ENCODE data around the gene SRR.
A peak's percentile ranks its signal among the peaks of the same experiment; 100 is the strongest.
"Not testable (repeated sequence)": the region's sequence is repeated elsewhere in the genome, so short reads cannot be mapped to it uniquely, and the experiment has no call there.

SRR gene

GRCh38 chr17:2303204-2304188, at the start of gene SRR, which contains the start of gene SMG6:
TSS of gene SRR (plus strand) at chr17:2303950. CDS start at chr17:2315561, 11,611 bp downstream.
TSS of gene SMG6 (minus strand) at chr17:2303785. CDS start at chr17:2303720, 65 bp downstream.
- H2AFZ ChIP-seq (ENCODE audit: low read depth, low read length, severe bottlenecking), result peak within 1 kb of the TSS; percentile 72
- peak within 1 kb of the TSS; percentile 92 for H3K4me3 ChIP-seq (ENCODE audit: insufficient read depth, low read length, poor library complexity, severe bottlenecking)
- H3K27ac ChIP-seq (ENCODE audit: low read depth, low read length), result peak within 1 kb of the TSS; percentile 62

GRCh38 chr17:2258830-2259229, 44.9 kb upstream of the SRR start:
- H2AFZ ChIP-seq (ENCODE audit: low read depth, low read length, severe bottlenecking); H3K4me2 ChIP-seq (ENCODE audit: low read depth, low read length, poor library complexity, severe bottlenecking); H3K9ac ChIP-seq (ENCODE audit: low read length); H3F3A ChIP-seq (ENCODE audit: insufficient read depth); H3K79me2 ChIP-seq (ENCODE audit: insufficient read depth, low read length); H4K20me1 ChIP-seq (ENCODE audit: low read depth, low read length); H3K4me3 ChIP-seq (ENCODE audit: insufficient read depth, low read length, poor library complexity, severe bottlenecking); H3K9me3 ChIP-seq (ENCODE audit: insufficient read depth, low read length); H3K36me3 ChIP-seq (ENCODE audit: low read length); H3K27me3 ChIP-seq (ENCODE audit: low read length); H3K9me2 ChIP-seq (replicated peaks; ENCODE audit: insufficient read depth, low read length); H3K27ac ChIP-seq (ENCODE audit: low read depth, low read length): not testable (repeated sequence)

More at GRCh38 chr17:2303204-2304188, at the start of gene SRR, which contains the start of gene SMG6:
- Histone ChIP-seq H3K4me2 (ENCODE audit: low read depth, low read length, poor library complexity, severe bottlenecking) (peak within 1 kb of the TSS; percentile 82), H3K79me2 (ENCODE audit: insufficient read depth, low read length) (peaks cover 33% of the 10 kb centered on the region), H3K36me3 (ENCODE audit: low read length) (no peaks in the 10 kb centered on the region), H3K9me3 (ENCODE audit: insufficient read depth, low read length) (no peaks in the 10 kb centered on the region), H3K9ac (ENCODE audit: low read length) (peak within 1 kb of the TSS; percentile 90), H3K27me3 (ENCODE audit: low read length) (no peaks in the 10 kb centered on the region), H4K20me1 (ENCODE audit: low read depth, low read length) (no peaks in the 10 kb centered on the region), H3K9me2 (replicated peaks; ENCODE audit: insufficient read depth, low read length) (no peaks in the 10 kb centered on the region), H3F3A (ENCODE audit: insufficient read depth) (peaks cover 4% of the 10 kb centered on the region; the same call in 1 of the 2 replicates)
- TF ChIP-seq EZH2phosphoT487 (conservative IDR thresholded peaks at IDR 0.05; ENCODE audit: low read length), result no peak
- TF ChIP-seq CTCF (IDR thresholded peaks at IDR 0.05; ENCODE audit: insufficient read depth, low read length, poor library complexity, severe bottlenecking), result no peak

GRCh38 chr17:2259769-2260536, 43.8 kb upstream of the SRR start:
- no peak for TF ChIP-seq EZH2phosphoT487 (conservative IDR thresholded peaks at IDR 0.05; ENCODE audit: low read length)
- no peak for TF ChIP-seq CTCF (IDR thresholded peaks at IDR 0.05; ENCODE audit: insufficient read depth, low read length, poor library complexity, severe bottlenecking)
- H3K9me2 ChIP-seq (replicated peaks; ENCODE audit: insufficient read depth, low read length), result no peaks in the 10 kb centered on the region
- H2AFZ ChIP-seq (ENCODE audit: low read depth, low read length, severe bottlenecking), result no peak overlapping the region
- no peaks in the 10 kb centered on the region for H3K79me2 ChIP-seq (ENCODE audit: insufficient read depth, low read length)
- H3K27me3 ChIP-seq (ENCODE audit: low read length), result no peaks in the 10 kb centered on the region
- H3K9me3 ChIP-seq (ENCODE audit: insufficient read depth, low read length), result no peaks in the 10 kb centered on the region
- H3F3A ChIP-seq (ENCODE audit: insufficient read depth), result no peaks in the 10 kb centered on the region
- H3K36me3 ChIP-seq (ENCODE audit: low read length), result no peaks in the 10 kb centered on the region
- no peaks in the 10 kb centered on the region for H4K20me1 ChIP-seq (ENCODE audit: low read depth, low read length)
- H3K4me2 ChIP-seq (ENCODE audit: low read depth, low read length, poor library complexity, severe bottlenecking), result no peak overlapping the region
- H3K4me3 ChIP-seq (ENCODE audit: insufficient read depth, low read length, poor library complexity, severe bottlenecking), result no peak overlapping the region
- no peak overlapping the region for H3K9ac ChIP-seq (ENCODE audit: low read length)
- no peak overlapping the region for H3K27ac ChIP-seq (ENCODE audit: low read depth, low read length)
